ENCODE measurements around the gene ZFP91.

The ZFP91 gene

GRCh38 chr11:58641341-58641740, 62.5 kb downstream of the ZFP91 start:
- H3K4me3 ChIP-seq (ENCODE audit: low read length) = no peak overlapping the region
- no peak for TF ChIP-seq CTCF (IDR thresholded peaks at IDR 0.05; ENCODE audit: low read depth, low read length, poor library complexity, severe bottlenecking)
- no peak for TF ChIP-seq EZH2phosphoT487 (IDR thresholded peaks at IDR 0.05; ENCODE audit: borderline replicate concordance, low read length)
- no peaks in the 10 kb centered on the region for H3K27me3 ChIP-seq (ENCODE audit: control insufficient read depth, low read length)
- no peaks in the 10 kb centered on the region for H3K79me2 ChIP-seq (ENCODE audit: control insufficient read depth, low read length)
- no peak overlapping the region for H3K4me2 ChIP-seq (ENCODE audit: low read length)
- H3F3A ChIP-seq (ENCODE audit: control insufficient read depth, insufficient read depth) = no peaks in the 10 kb centered on the region
- H3K36me3 ChIP-seq (ENCODE audit: control insufficient read depth, low read length) = no peaks in the 10 kb centered on the region
- no peaks in the 10 kb centered on the region for H3K9me2 ChIP-seq (replicated peaks; ENCODE audit: control insufficient read depth, low read length)
- peaks cover 11% of the 10 kb centered on the region for H3K9me3 ChIP-seq (ENCODE audit: control insufficient read depth, insufficient read depth, low read length)
- no peaks in the 10 kb centered on the region for H3K4me1 ChIP-seq (ENCODE audit: control insufficient read depth, low read length)
- no peaks in the 10 kb centered on the region for H4K20me1 ChIP-seq (ENCODE audit: control insufficient read depth, insufficient read depth, low read depth, low read length)
- H3K27ac ChIP-seq (ENCODE audit: low read depth, low read length) = no peak overlapping the region

- Histone ChIP-seq H3F3A (ENCODE audit: control insufficient read depth, insufficient read depth) (no peaks in the 10 kb centered on the region), H3K9me3 (ENCODE audit: control insufficient read depth, insufficient read depth, low read length) (peaks cover 15% of the 10 kb centered on the region), H3K4me1 (ENCODE audit: control insufficient read depth, low read length) (peaks cover 6% of the 10 kb centered on the region), H3K27ac (ENCODE audit: low read depth, low read length) (no peak overlapping the region), H4K20me1 (ENCODE audit: control insufficient read depth, insufficient read depth, low read depth, low read length) (no peaks in the 10 kb centered on the region), H3K4me2 (ENCODE audit: low read length) (no peak overlapping the region), H3K4me3 (ENCODE audit: low read length) (no peak overlapping the region), H3K9me2 (replicated peaks; ENCODE audit: control insufficient read depth, low read length) (no peaks in the 10 kb centered on the region), H3K79me2 (ENCODE audit: control insufficient read depth, low read length) (no peaks in the 10 kb centered on the region), H3K36me3 (ENCODE audit: control insufficient read depth, low read length) (no peaks in the 10 kb centered on the region), H3K27me3 (ENCODE audit: control insufficient read depth, low read length) (no peaks in the 10 kb centered on the region)
- TF ChIP-seq CTCF (IDR thresholded peaks at IDR 0.05; ENCODE audit: low read depth, low read length, poor library complexity, severe bottlenecking) (no peak), EZH2phosphoT487 (IDR thresholded peaks at IDR 0.05; ENCODE audit: borderline replicate concordance, low read length) (no peak)
Measured at GRCh38 chr11:58641803-58642581, 63.1 kb downstream of the ZFP91 start.

- H3K36me3 ChIP-seq (ENCODE audit: control insufficient read depth, low read length) = no peaks in the 10 kb centered on the region
- peaks cover 15% of the 10 kb centered on the region for H3K9me3 ChIP-seq (ENCODE audit: control insufficient read depth, insufficient read depth, low read length)
- TF ChIP-seq CTCF (IDR thresholded peaks at IDR 0.05; ENCODE audit: low read depth, low read length, poor library complexity, severe bottlenecking) (no peak), EZH2phosphoT487 (IDR thresholded peaks at IDR 0.05; ENCODE audit: borderline replicate concordance, low read length) (no peak)
- no peak overlapping the region for H3K4me2 ChIP-seq (ENCODE audit: low read length)
- no peak overlapping the region for H3K4me3 ChIP-seq (ENCODE audit: low read length)
- H3K27me3 ChIP-seq (ENCODE audit: control insufficient read depth, low read length) = no peaks in the 10 kb centered on the region
- no peak overlapping the region for H3K27ac ChIP-seq (ENCODE audit: low read depth, low read length)
- H3F3A ChIP-seq (ENCODE audit: control insufficient read depth, insufficient read depth) = no peaks in the 10 kb centered on the region
- H3K79me2 ChIP-seq (ENCODE audit: control insufficient read depth, low read length) = no peaks in the 10 kb centered on the region
- H4K20me1 ChIP-seq (ENCODE audit: control insufficient read depth, insufficient read depth, low read depth, low read length) = no peaks in the 10 kb centered on the region
- peaks cover 33% of the 10 kb centered on the region for H3K4me1 ChIP-seq (ENCODE audit: control insufficient read depth, low read length)
- no peaks in the 10 kb centered on the region for H3K9me2 ChIP-seq (replicated peaks; ENCODE audit: control insufficient read depth, low read length)
Measured at GRCh38 chr11:58645854-58646253, 67.0 kb downstream of the ZFP91 start.
